Fibroblast of pulmonary artery (primary cell): ENCODE results near the gene NR1D1.
"Not testable (repeated sequence)": the region's sequence is repeated elsewhere in the genome, so short reads cannot be mapped to it uniquely, and the experiment has no call there.

Experiments
- DNase-seq: peaks from one replicate; pipeline ENCODE4 v3.0.0-alpha.2; 2010; ENCODE audit warnings: low read depth
- H3K4me3 ChIP-seq: replicated peaks from 2 replicates; pipeline ENCODE4 v1.5.1; 2011; ENCODE audit warnings: low read depth, mild to moderate bottlenecking, control low read depth, low read length, moderate library complexity
- TF ChIP-seq, protein P1 (sequence below): IDR thresholded peaks from 2 replicates; pipeline ENCODE4 v1.5.1; 2011; ENCODE audit warnings: mild to moderate bottlenecking, control low read depth, low read length, inconsistent platforms; ENCODE audit errors: missing control alignments

NR1D1 gene

DNA sequence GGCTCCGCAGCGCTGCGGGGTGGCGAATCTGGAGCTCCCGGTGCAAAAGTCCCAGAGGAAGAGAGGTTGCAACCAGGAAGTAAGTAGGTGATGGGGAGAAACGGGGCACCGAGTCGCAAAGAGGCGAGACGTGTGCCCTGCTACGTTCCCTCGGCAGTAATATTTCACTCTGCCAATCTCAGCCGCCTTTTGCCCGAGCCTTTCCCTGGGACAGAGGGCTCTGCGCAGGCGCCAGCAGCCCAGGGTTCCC lies at the start of gene NR1D1:
TSS of gene NR1D1 (minus strand) at position 171 of the 250 bp plus-strand sequence. CDS start 495 bp downstream, outside the sequence.
- TF ChIP-seq, protein P1, sequence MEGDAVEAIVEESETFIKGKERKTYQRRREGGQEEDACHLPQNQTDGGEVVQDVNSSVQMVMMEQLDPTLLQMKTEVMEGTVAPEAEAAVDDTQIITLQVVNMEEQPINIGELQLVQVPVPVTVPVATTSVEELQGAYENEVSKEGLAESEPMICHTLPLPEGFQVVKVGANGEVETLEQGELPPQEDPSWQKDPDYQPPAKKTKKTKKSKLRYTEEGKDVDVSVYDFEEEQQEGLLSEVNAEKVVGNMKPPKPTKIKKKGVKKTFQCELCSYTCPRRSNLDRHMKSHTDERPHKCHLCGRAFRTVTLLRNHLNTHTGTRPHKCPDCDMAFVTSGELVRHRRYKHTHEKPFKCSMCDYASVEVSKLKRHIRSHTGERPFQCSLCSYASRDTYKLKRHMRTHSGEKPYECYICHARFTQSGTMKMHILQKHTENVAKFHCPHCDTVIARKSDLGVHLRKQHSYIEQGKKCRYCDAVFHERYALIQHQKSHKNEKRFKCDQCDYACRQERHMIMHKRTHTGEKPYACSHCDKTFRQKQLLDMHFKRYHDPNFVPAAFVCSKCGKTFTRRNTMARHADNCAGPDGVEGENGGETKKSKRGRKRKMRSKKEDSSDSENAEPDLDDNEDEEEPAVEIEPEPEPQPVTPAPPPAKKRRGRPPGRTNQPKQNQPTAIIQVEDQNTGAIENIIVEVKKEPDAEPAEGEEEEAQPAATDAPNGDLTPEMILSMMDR = no peak
- peak within 1 kb of the TSS; percentile 89 for H3K4me3 ChIP-seq
- DNase-seq = no peak

DNA sequence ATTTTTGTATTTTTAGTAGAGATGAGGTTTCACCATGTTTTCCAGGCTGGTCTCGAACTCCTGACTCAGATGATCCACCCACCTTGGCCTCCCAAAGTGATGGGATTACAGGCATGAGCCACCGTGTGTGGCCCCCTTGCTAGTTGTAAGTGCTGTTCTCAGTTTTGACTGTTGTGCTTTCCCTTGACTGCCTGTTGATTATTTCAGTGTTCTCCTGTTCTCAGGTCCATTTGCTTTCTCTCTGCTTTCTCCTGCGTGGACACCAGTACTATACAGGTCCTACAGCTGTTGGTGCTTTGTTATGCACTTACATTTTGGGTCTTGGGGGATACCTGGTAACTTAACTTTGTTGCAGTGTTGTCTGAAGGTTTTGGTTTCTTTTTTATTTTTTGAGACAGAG lies 48.1 kb upstream of the NR1D1 start:
- TF ChIP-seq, protein P1 = no peak
- no peak for DNase-seq
- no peak overlapping the region for H3K4me3 ChIP-seq

DNA sequence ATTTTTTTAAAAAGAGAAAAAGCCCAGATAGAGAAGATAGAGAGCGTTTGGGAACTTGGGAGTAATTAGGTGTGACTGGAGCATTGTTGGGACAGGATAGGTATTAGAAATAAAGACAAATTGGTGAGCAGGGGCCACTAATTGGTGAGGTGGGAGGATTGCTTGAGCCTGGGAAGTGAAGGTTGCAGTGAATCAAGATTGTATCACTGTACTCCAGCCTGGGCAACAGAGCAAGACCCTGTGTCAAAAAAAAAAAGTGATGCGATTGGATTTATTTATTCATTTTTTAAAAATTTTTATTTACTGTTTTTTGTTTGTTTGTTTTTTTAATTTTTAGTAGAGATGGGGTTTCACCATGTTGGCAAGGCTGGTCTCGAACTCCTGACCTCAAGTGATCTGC lies 45.1 kb upstream of the NR1D1 start:
- TF ChIP-seq, protein P1 = no peak
- DNase-seq = no peak

DNA sequence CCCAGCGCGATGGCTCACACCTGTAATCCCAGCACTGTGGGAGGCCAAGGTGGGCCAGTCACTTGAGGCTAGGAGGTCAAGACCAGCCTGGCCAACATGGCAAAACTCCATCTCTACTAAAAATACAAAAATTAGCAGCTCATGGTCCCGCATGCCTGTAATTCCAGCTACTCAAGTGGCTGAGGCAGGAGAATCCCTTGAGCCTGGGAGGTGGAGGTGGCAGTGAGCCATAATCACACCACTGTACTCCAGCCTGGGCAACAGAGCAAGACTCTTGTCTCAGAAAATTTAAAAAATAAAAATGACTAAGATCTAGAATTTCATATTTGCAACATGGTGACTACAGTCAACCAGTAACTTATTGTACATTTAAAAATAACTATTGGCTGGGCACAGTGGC lies 42.8 kb upstream of the NR1D1 start:
- DNase-seq, H3K4me3 ChIP-seq: not testable (repeated sequence)

More for the DNA sequence above, 45.1 kb upstream of the NR1D1 start:
- H3K4me3 ChIP-seq = no peak overlapping the region

DNA sequence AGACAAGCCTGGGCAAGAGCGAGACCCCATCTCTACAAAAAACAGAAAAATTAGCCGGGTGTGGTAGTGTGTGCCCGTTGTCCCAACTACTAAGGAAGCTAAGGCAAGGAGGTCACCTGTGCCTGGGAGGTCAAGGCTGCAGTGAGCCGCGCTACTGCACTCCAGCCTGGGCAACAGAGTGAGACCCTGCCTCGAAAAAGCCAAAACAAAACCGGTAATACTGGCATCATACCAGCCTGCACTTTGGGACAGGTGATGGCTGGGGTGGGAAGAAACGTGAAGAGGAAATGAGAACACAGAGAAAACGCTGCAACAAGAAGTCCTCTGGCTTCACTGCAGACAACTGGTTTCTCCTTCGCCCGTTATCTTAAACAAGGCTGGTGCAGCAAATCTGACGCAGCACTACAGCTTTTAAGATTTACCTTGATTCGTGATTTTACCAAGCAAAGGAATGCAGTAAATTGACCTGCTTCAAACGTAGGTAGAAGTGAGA lies 39.2 kb upstream of the NR1D1 start:
- DNase-seq = no peak
- TF ChIP-seq, protein P1 = no peak
- peak overlapping the region; percentile 68 for H3K4me3 ChIP-seq

DNA sequence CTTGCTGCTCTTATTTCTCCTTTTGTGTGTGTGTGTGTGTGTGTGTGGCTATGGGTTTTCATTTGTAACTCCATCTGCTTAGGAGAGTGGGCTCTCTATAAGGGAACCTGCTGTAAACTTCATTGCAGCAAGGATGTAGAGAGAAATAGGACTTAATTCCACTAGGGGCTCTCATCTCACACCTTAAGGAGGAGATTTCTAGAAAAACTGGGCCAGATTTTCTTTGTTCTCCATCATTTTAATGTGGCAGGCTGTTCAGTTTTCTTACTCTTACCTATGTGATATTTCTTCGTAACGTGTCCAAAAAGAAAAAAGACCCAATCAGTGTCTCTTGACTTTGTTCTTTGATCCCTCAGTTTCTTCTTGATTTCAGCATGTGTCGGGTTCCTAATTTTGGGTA lies 35.4 kb upstream of the NR1D1 start:
- TF ChIP-seq, protein P1 = no peak
- H3K4me3 ChIP-seq = no peak overlapping the region
- DNase-seq = no peak

DNA sequence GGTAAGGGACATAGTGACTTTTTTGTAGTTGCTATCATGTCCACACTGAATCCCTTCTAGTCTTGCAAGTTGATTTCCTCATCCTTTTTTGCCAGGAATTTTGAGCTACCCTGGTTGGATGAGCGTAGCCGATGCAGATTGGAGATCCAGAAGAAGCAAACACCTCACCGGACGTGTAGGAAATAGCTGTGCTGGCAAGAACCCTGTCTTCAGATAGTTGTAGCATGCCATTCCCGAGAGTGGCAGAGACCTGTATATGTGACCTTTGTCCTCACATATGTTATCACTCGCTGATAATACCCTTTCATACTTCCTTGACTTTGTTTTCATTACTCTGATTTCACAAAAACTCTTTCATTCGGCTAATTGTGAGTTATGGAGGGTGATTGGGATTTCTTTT lies 33.8 kb upstream of the NR1D1 start:
- H3K4me3 ChIP-seq = no peak overlapping the region
- TF ChIP-seq, protein P1 = no peak
- no peak for DNase-seq
